ENCODE data around the gene MAN2B1. TPM values are rescaled to one million over a fixed set of nuclear protein-coding genes. Genes with fewer than 3 reads are reported as not detected.

Gene MAN2B1
- total and polyA plus RNA-seq, 2 of the 8 experiments (the other 6 are each of a cell fraction or from before 2014, with no cell fraction given): 55.3 to 76.3 TPM

GRCh38 chr19:12648088-12648487 lies 18.5 kb downstream of the MAN2B1 start (continued):
- peak; percentile 48 to 64 (median 54) for TF ChIP-seq CTCF (IDR thresholded peaks at IDR 0.05; ENCODE audit: control extremely low read depth in 1 of 3, insufficient read depth in 1 of 3, low read depth in 1 of 3, low read length in 3 of 3)
